ENCODE data around the gene TSEN2.
A peak's percentile ranks its signal among the peaks of the same experiment; 100 is the strongest.
"Not testable (repeated sequence)": the region's sequence is repeated elsewhere in the genome, so short reads cannot be mapped to it uniquely, and the experiment has no call there.

The TSEN2 gene

GRCh38 chr3:12462159-12462947 is 21.9 kb upstream of the TSEN2 start:
- Mint-ChIP-seq H3K36me3 (no peaks in the 10 kb centered on the region), H3K27me3 (no peaks in the 10 kb centered on the region), H3K4me1 (peaks cover 4% of the 10 kb centered on the region), H3K27ac (no peak overlapping the region), H3K9me3 (no peaks in the 10 kb centered on the region), H3K4me3 (no peak overlapping the region)
- ATAC-seq = peak; percentile 34

GRCh38 chr3:12463686-12464085 is 20.6 kb upstream of the TSEN2 start:
- no peak overlapping the region for H3K27ac Mint-ChIP-seq
- no peaks in the 10 kb centered on the region for H3K36me3 Mint-ChIP-seq
- H3K4me3 Mint-ChIP-seq = no peak overlapping the region
- ATAC-seq = no peak
- peaks cover 8% of the 10 kb centered on the region for H3K27me3 Mint-ChIP-seq
- H3K9me3 Mint-ChIP-seq = no peaks in the 10 kb centered on the region
- H3K4me1 Mint-ChIP-seq = peaks cover 4% of the 10 kb centered on the region

- Mint-ChIP-seq H3K9me3 (no peaks in the 10 kb centered on the region), H3K4me1 (peaks cover 4% of the 10 kb centered on the region), H3K4me3 (no peak overlapping the region), H3K27ac (no peak overlapping the region), H3K27me3 (peaks cover 11% of the 10 kb centered on the region), H3K36me3 (no peaks in the 10 kb centered on the region)
- ATAC-seq = no peak
Observed at GRCh38 chr3:12464181-12464580, 20.1 kb upstream of the TSEN2 start.

- Mint-ChIP-seq H3K4me1 (peaks cover 4% of the 10 kb centered on the region), H3K9me3 (no peaks in the 10 kb centered on the region), H3K27me3 (peaks cover 11% of the 10 kb centered on the region), H3K36me3 (no peaks in the 10 kb centered on the region), H3K4me3 (no peak overlapping the region), H3K27ac (no peak overlapping the region)
- no peak for ATAC-seq
Observed at GRCh38 chr3:12465151-12465835, 19.0 kb upstream of the TSEN2 start.

- ATAC-seq = no peak
- Mint-ChIP-seq H3K9me3 (no peaks in the 10 kb centered on the region), H3K4me3 (no peak overlapping the region), H3K27ac (no peak overlapping the region), H3K36me3 (no peaks in the 10 kb centered on the region), H3K27me3 (peaks cover 11% of the 10 kb centered on the region), H3K4me1 (peaks cover 7% of the 10 kb centered on the region)
Observed at GRCh38 chr3:12465836-12466225, 18.4 kb upstream of the TSEN2 start.

- Mint-ChIP-seq H3K27me3 (peaks cover 11% of the 10 kb centered on the region), H3K9me3 (no peaks in the 10 kb centered on the region), H3K27ac (no peak overlapping the region), H3K4me3 (no peak overlapping the region), H3K4me1 (peaks cover 12% of the 10 kb centered on the region), H3K36me3 (no peaks in the 10 kb centered on the region)
- no peak for ATAC-seq
Observed at GRCh38 chr3:12467746-12468145, 16.5 kb upstream of the TSEN2 start.

- Mint-ChIP-seq H3K27me3 (peaks cover 11% of the 10 kb centered on the region), H3K4me3 (no peak overlapping the region), H3K9me3 (no peaks in the 10 kb centered on the region), H3K27ac (no peak overlapping the region), H3K4me1 (peaks cover 12% of the 10 kb centered on the region), H3K36me3 (no peaks in the 10 kb centered on the region)
- no peak for ATAC-seq
Observed at GRCh38 chr3:12468276-12468675, 16.0 kb upstream of the TSEN2 start.

- no peaks in the 10 kb centered on the region for H3K36me3 Mint-ChIP-seq
- no peak overlapping the region for H3K27ac Mint-ChIP-seq
Observed at GRCh38 chr3:12468757-12469156, 15.5 kb upstream of the TSEN2 start.

GRCh38 chr3:12469222-12469621 is 15.1 kb upstream of the TSEN2 start:
- H3K36me3 Mint-ChIP-seq, H3K27ac Mint-ChIP-seq, H3K9me3 Mint-ChIP-seq, H3K4me3 Mint-ChIP-seq, ATAC-seq: not testable (repeated sequence)
- Mint-ChIP-seq H3K27me3 (peaks cover 11% of the 10 kb centered on the region), H3K4me1 (peaks cover 12% of the 10 kb centered on the region)

More at GRCh38 chr3:12468757-12469156, 15.5 kb upstream of the TSEN2 start:
- ATAC-seq = no peak
- Mint-ChIP-seq H3K4me3 (no peak overlapping the region), H3K4me1 (peaks cover 12% of the 10 kb centered on the region), H3K27me3 (peaks cover 11% of the 10 kb centered on the region), H3K9me3 (no peaks in the 10 kb centered on the region)

- no peaks in the 10 kb centered on the region for H3K9me3 Mint-ChIP-seq
- no peaks in the 10 kb centered on the region for H3K36me3 Mint-ChIP-seq
- peaks cover 12% of the 10 kb centered on the region for H3K4me1 Mint-ChIP-seq
- H3K4me3 Mint-ChIP-seq = no peak overlapping the region
- H3K27ac Mint-ChIP-seq = no peak overlapping the region
- no peak for ATAC-seq
- H3K27me3 Mint-ChIP-seq = peaks cover 11% of the 10 kb centered on the region
Observed at GRCh38 chr3:12470111-12470510, 14.2 kb upstream of the TSEN2 start.

GRCh38 chr3:12470680-12471079 is 13.6 kb upstream of the TSEN2 start:
- no peak for ATAC-seq
- Mint-ChIP-seq H3K27me3 (peaks cover 11% of the 10 kb centered on the region), H3K36me3 (no peaks in the 10 kb centered on the region), H3K27ac (peak overlapping the region; percentile 19), H3K9me3 (no peaks in the 10 kb centered on the region), H3K4me3 (no peak overlapping the region), H3K4me1 (peaks cover 12% of the 10 kb centered on the region)

GRCh38 chr3:12471241-12471640 is 13.0 kb upstream of the TSEN2 start:
- ATAC-seq = peak; percentile 83
- Mint-ChIP-seq H3K27me3 (peaks cover 11% of the 10 kb centered on the region), H3K4me3 (no peak overlapping the region), H3K27ac (peak overlapping the region; percentile 19), H3K9me3 (no peaks in the 10 kb centered on the region), H3K4me1 (peaks cover 12% of the 10 kb centered on the region), H3K36me3 (no peaks in the 10 kb centered on the region)

GRCh38 chr3:12472000-12472610 is 12.2 kb upstream of the TSEN2 start:
- H3K9me3 Mint-ChIP-seq = no peaks in the 10 kb centered on the region
- H3K4me3 Mint-ChIP-seq = no peak overlapping the region
- H3K36me3 Mint-ChIP-seq = no peaks in the 10 kb centered on the region
- no peak for ATAC-seq
- peaks cover 12% of the 10 kb centered on the region for H3K4me1 Mint-ChIP-seq
- H3K27me3 Mint-ChIP-seq = peaks cover 11% of the 10 kb centered on the region
- H3K27ac Mint-ChIP-seq = peak overlapping the region; percentile 19

GRCh38 chr3:12472796-12473195 is 11.5 kb upstream of the TSEN2 start:
- no peak overlapping the region for H3K27ac Mint-ChIP-seq
- H3K27me3 Mint-ChIP-seq = peaks cover 11% of the 10 kb centered on the region
- no peak overlapping the region for H3K4me3 Mint-ChIP-seq
- no peaks in the 10 kb centered on the region for H3K9me3 Mint-ChIP-seq
- no peak for ATAC-seq
- H3K4me1 Mint-ChIP-seq = peaks cover 12% of the 10 kb centered on the region
- H3K36me3 Mint-ChIP-seq = no peaks in the 10 kb centered on the region

GRCh38 chr3:12473511-12473910 is 10.8 kb upstream of the TSEN2 start:
- Mint-ChIP-seq H3K4me3 (no peak overlapping the region), H3K27ac (no peak overlapping the region), H3K9me3 (no peaks in the 10 kb centered on the region), H3K27me3 (peaks cover 5% of the 10 kb centered on the region), H3K4me1 (peaks cover 12% of the 10 kb centered on the region), H3K36me3 (no peaks in the 10 kb centered on the region)
- ATAC-seq = no peak

All from stimulated activated memory B cell treated with anti-CD40 and anti-IgM and Interleukin-4, amounts not matched to agents 10 μg/mL and 1 μg/mL and 100 μg/mL, for 72 hours (primary cell).